Fibroblast of lung (primary cell): ENCODE results near the gene PSMB11.

ENCODE experiments used
- EZH2 ChIP-seq: IDR thresholded peaks from 2 replicates; pipeline ENCODE4 v1.5.1; 2012; ENCODE audit warnings: low read length, control low read depth, mild to moderate bottlenecking; ENCODE audit errors: missing control alignments
- TF ChIP-seq, protein P1 (sequence below), 2 donors: IDR thresholded peaks in 1 of 2; conservative IDR thresholded peaks in 1 of 2; 1 replicate in 1 of 2; 2 replicates in 1 of 2; pipeline ENCODE4 v1.5.1; 2011 to 2012; ENCODE audit warnings: low read length in 2 of 2, control low read depth in 1 of 2, inconsistent platforms in 1 of 2, low read depth in 1 of 2, mild to moderate bottlenecking in 1 of 2

DNA sequence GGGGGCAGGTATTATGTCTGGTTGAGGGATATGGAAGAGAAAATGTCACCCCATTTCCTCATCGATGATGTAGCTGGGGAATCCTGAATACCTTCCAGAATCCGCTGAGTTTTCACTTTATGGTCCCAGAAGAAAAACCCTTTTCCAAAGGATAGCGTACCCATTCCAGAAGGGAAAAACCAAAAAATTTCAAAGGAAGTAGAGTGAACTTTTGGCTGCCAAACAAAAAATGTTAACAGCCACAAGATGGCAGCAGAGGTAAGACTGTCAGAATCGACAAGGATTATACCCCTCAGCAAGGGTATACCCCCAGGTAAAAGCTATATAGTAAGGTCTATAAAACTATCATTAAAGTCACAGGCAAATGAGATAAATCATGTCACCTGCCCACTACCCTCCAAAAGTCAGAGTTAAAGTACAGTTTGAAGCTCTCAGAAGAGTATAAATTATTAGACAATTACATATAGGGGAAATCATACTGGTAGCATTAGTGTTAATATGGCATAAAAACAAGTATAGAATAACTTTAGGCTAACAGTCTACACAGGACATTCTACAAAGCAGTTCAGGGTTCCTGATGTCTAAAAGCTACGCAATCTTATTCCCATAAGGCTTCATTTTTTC, 34.9 kb downstream of the PSMB11 start:
- TF ChIP-seq, protein P1, sequence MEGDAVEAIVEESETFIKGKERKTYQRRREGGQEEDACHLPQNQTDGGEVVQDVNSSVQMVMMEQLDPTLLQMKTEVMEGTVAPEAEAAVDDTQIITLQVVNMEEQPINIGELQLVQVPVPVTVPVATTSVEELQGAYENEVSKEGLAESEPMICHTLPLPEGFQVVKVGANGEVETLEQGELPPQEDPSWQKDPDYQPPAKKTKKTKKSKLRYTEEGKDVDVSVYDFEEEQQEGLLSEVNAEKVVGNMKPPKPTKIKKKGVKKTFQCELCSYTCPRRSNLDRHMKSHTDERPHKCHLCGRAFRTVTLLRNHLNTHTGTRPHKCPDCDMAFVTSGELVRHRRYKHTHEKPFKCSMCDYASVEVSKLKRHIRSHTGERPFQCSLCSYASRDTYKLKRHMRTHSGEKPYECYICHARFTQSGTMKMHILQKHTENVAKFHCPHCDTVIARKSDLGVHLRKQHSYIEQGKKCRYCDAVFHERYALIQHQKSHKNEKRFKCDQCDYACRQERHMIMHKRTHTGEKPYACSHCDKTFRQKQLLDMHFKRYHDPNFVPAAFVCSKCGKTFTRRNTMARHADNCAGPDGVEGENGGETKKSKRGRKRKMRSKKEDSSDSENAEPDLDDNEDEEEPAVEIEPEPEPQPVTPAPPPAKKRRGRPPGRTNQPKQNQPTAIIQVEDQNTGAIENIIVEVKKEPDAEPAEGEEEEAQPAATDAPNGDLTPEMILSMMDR (conservative IDR thresholded peaks at IDR 0.05 in 1 of 2, IDR thresholded peaks at IDR 0.05 in 1 of 2; ENCODE audit: low read depth in 1 of 2, low read length in 2 of 2): peak; percentile 64 to 70
- no peak for TF ChIP-seq EZH2
